GM12878 (cell line): ENCODE measurements around the gene YES1. TPM values are rescaled to one million over a fixed set of nuclear protein-coding genes. Genes with fewer than 3 reads are reported as not detected.
A peak's percentile ranks its signal among the peaks of the same experiment; 100 is the strongest.

Experiments used
- ATAC-seq: fragments of 200-7000 bp; cut with Tn5 transposase; 3 replicates; pipeline ENCODE4 v1.9.1; 2020; ENCODE audit warnings: mild to moderate bottlenecking, moderate library complexity
- BruUV-seq: library from RNA; stranded (reverse); fragments of 400-500 nt; replicated peaks from 2 replicates; lab custom pipeline; 2021; lab: Mats Ljungman, UMichigan
- CTCF ChIA-PET: fragments of 300-600 bp; sonication (Branson Sonifier 250); formaldehyde crosslinking; extraction: SDS; loops from one replicate; lab custom pipeline; 2021; ENCODE audit warnings: inconsistent platforms; lab: Yijun Ruan, JAX
- POLR2A ChIA-PET: fragments of 350-600 bp; formaldehyde crosslinking; extraction: SDS; loops from one replicate; lab custom pipeline; 2021; ENCODE audit warnings: inconsistent platforms; lab: Charles Lee
- RAD21 ChIA-PET: fragments of 300-600 bp; sonication (Branson Sonifier 250); formaldehyde crosslinking; loops from one replicate; lab custom pipeline; 2023; ENCODE audit warnings: antibody characterized with exemption; ENCODE audit not compliant: unreplicated experiment; lab: Charles Lee
- SMC1A ChIA-PET: fragments of 300-600 bp; sonication (Branson Sonifier 250); formaldehyde crosslinking; loops from one replicate; lab custom pipeline; 2023; ENCODE audit not compliant: unreplicated experiment, uncharacterized antibody; lab: Charles Lee
- DNase-seq: peaks from one replicate; pipeline ENCODE4 v3.0.0-alpha.2; 2011; ENCODE audit warnings: low read depth, low spot score
- FAIRE-seq: peaks from 3 replicates; lab custom pipeline; 2011; peaks lifted over from hg19 to GRCh38; lab: Jason Lieb, UNC
- H2AFZ ChIP-seq: 2 replicates; pipeline ENCODE4 v1.6.0; 2011; ENCODE audit warnings: low read depth, low read length, control low read depth; ENCODE audit not compliant: control insufficient read depth
- H3K27ac ChIP-seq: 2 replicates; pipeline ENCODE4 v1.5.1; 2011; ENCODE audit warnings: control low read depth; ENCODE audit not compliant: control insufficient read depth, insufficient read depth
- H3K27me3 ChIP-seq, 2 experiments: replicated peaks in 1 of 2; 2 replicates each; pipeline versions ENCODE4 v1.6.0 to v1.6.1; 2011; ENCODE audit warnings: low read length in 1 of 2; ENCODE audit not compliant: control insufficient read depth in 2 of 2, insufficient read depth in 2 of 2
- H3K36me3 ChIP-seq, 2 experiments: 2 replicates each; pipeline ENCODE4 v1.5.1; 2011; ENCODE audit warnings: low read length in 1 of 2; ENCODE audit not compliant: control insufficient read depth in 2 of 2, insufficient read depth in 2 of 2
- H3K4me1 ChIP-seq: 2 replicates; pipeline ENCODE4 v1.6.1; 2011; ENCODE audit warnings: mild to moderate bottlenecking, low read length, moderate library complexity, mixed read lengths; ENCODE audit not compliant: control insufficient read depth, insufficient read depth
- H3K4me2 ChIP-seq: 2 replicates; pipeline ENCODE4 v1.6.0; 2011; ENCODE audit warnings: control low read depth; ENCODE audit not compliant: control insufficient read depth, insufficient read depth
- H3K4me3 ChIP-seq: fragments of 200-600 bp; sonication (generic); 2 replicates; pipeline ENCODE4 v1.5.1; 2016
- H3K79me2 ChIP-seq: 2 replicates; pipeline ENCODE4 v1.6.0; 2011; ENCODE audit warnings: low read length; ENCODE audit not compliant: control insufficient read depth, insufficient read depth
- H3K9ac ChIP-seq: 2 replicates; pipeline ENCODE4 v1.8.0; 2011; ENCODE audit warnings: low read length, control low read depth, mixed read lengths; ENCODE audit not compliant: control insufficient read depth, insufficient read depth
- H3K9me3 ChIP-seq: replicated peaks from 3 replicates; pipeline ENCODE4 v1.5.1; 2011; ENCODE audit warnings: mild to moderate bottlenecking, low read length; ENCODE audit not compliant: control insufficient read depth, insufficient read depth
- H4K20me1 ChIP-seq: 2 replicates; pipeline ENCODE4 v1.6.0; 2011; ENCODE audit not compliant: control insufficient read depth, insufficient read depth
- IKZF2 ChIP-seq, 2 experiments: fragments of 450-650 bp; IDR thresholded peaks; 2 replicates each; pipeline ENCODE4 v1.6.1; 2017; ENCODE audit warnings: mild to moderate bottlenecking in 2 of 2, moderate library complexity in 2 of 2
- REST ChIP-seq: IDR thresholded peaks from 2 replicates; pipeline ENCODE4 v1.6.1; 2012; ENCODE audit warnings: mild to moderate bottlenecking, low read depth, low read length
- ZNF592 ChIP-seq: fragments of 450-650 bp; IDR thresholded peaks from 2 replicates; pipeline ENCODE4 v1.6.1; 2017; ENCODE audit warnings: mild to moderate bottlenecking, moderate library complexity
- ZZZ3 ChIP-seq: IDR thresholded peaks from 2 replicates; pipeline ENCODE4 v1.6.1; 2011; ENCODE audit warnings: low read depth; ENCODE audit not compliant: control insufficient read depth, insufficient read length
- WGBS: methylation state at CpG from one replicate; pipeline ENCODE4 v1.1.6; 2016; ENCODE audit warnings: low lambda C conversion rate; ENCODE audit not compliant: insufficient replicate concordance, insufficient coverage; ENCODE audit errors: missing lambda C conversion rate; 5-methylcytosine and 5-hydroxymethylcytosine counted together
- in situ Hi-C: fragments of 300-500 bp; cut with MboI; formaldehyde crosslinking; loops from 9 replicates; pipeline ENCODE4 v1.14.3; 2018; ENCODE audit warnings: mixed read lengths
- intact Hi-C: fragments of 100-400 bp; cut with micrococcal nuclease; formaldehyde crosslinking; loops from one replicate; pipeline ENCODE4 v1.14.2; 2022; ENCODE audit not compliant: unreplicated experiment
- polyA plus RNA-seq, 11 experiments: library from polyadenylated mRNA; depleted of rRNA in 4 of 11; unstranded in 6 of 11; stranded (reverse) in 5 of 11; fragments of >200 nt; fragmentation: Nextera tagmentation in 4 of 11; fragmentation: Illumina TruSeq in 1 of 11; extraction: Ambion mirVana in 4 of 11; extraction: Trizol in 1 of 11; gene quantifications; 1 replicate in 1 of 11; 2 replicates in 10 of 11; pipeline versions ENCODE4 v1.2.1 to v1.2.3, GENCODE V29; 2011 to 2016; ENCODE audit warnings: inconsistent platforms in 2 of 11, missing spikeins in 2 of 11, low read depth in 1 of 11
- total RNA-seq, 4 experiments: library from RNA; depleted of rRNA in 3 of 4; stranded (reverse); fragments of >200 nt in 3 of 4; fragmentation: Illumina TruSeq in 1 of 4; extraction: Trizol in 1 of 4; gene quantifications; 2 replicates each; pipeline versions ENCODE4 v1.2.1 to v1.2.3, GENCODE V29; 2013 to 2021

Gene YES1
- total and polyA plus RNA-seq, 10 of the 15 experiments (the other 5 are each of a cell fraction or from before 2014, with no cell fraction given), result 2.3 to 7.9 (median 5.8) TPM

GRCh38 chr18:677145-677544 is 134.9 kb downstream of the YES1 start:
- Histone ChIP-seq H4K20me1 (no peaks in the 10 kb centered on the region), H3K27ac (no peak overlapping the region), H3K27me3 (no peaks in the 10 kb centered on the region), H3K79me2 (no peaks in the 10 kb centered on the region), H3K9ac (no peak overlapping the region), H3K4me3 (no peak overlapping the region), H3K36me3 (peaks cover 2 to 23% of the 10 kb centered on the region in 2 experiments), H3K4me2 (no peak overlapping the region), H2AFZ (no peak overlapping the region), H3K4me1 (no peaks in the 10 kb centered on the region), H3K9me3 (no peaks in the 10 kb centered on the region)
- POLR2A ChIA-PET, result no interaction called here
- 46% methylated on average over 4 of the region's 4 CpGs for WGBS
- TF ChIP-seq ZNF592 (no peak), IKZF2 (IDR thresholded peaks at IDR 0.05) (no peak), REST (no peak), ZZZ3 (no peak)
- FAIRE-seq (no peak), ATAC-seq (peak; percentile 45), DNase-seq (no peak)
- RAD21 ChIA-PET, result no interaction called here
- CTCF ChIA-PET, result interaction anchor here (0.7 to 1.5 kb wide), 3 partner anchors 53 to 153 kb away, joined by 3 to 4 read pairs (median 3); no protein-coding TSS in a partner anchor
- SMC1A ChIA-PET, result interaction anchor here (0.5 to 1.5 kb wide), 4 partner anchors 52 to 153 kb away, joined by 3 to 4 read pairs (median 3); no protein-coding TSS in a partner anchor
- intact Hi-C loops, result loop anchor here (5.0 kb wide), 1 partner anchor 55 kb away; no protein-coding TSS in a partner anchor
- in situ Hi-C loops, result no loop called here
- no TSS peak for BruUV-seq
